Measurements from ENCODE around the gene LEFTY1.

LEFTY1 gene

DNA sequence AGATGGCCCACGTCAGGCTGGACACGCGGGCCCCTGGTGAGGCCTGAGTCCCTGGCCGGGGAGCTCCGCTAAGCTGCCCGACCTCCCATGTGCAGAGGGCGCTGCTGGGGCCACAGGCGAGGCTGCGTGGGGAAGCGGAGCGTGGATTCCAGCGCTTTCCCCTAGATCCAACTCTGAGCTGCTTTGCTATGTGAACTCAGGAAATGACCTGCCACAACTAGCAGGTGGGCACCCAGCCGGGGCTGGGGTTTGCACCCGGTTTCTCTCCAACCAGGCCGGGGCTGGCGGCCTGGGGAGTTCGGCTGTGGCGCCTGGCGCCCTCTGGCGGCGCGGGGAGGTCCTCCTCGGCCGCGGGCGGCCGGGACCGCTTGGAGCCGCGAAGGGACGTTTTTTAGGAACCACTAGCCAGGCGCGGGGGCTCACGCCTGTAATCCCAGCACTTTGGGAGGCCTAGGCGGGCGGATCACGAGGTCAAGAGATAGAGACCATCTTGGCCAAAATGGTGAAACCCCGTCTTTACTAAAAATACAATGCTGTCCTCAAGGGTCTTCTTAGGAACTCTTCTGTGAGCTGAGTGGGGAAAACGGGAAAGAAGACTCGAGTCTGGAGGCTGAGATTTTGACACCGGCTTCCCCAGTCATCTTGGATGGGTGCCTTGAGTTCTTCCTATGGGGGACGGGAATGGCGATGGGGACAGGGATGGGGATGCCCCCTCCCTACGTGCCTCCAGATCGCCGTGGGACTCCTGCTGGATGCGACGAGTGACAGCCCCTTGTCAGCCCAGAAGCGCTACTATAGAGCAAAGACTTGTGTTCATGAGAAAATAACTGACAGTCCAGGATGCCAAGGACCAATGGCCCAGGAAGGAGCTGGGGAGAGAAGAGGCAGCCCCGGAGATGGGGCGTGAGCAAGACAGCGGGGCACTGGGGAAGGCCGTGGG lies 22.5 kb upstream of the LEFTY1 start:
- TF ChIP-seq, protein P1, sequence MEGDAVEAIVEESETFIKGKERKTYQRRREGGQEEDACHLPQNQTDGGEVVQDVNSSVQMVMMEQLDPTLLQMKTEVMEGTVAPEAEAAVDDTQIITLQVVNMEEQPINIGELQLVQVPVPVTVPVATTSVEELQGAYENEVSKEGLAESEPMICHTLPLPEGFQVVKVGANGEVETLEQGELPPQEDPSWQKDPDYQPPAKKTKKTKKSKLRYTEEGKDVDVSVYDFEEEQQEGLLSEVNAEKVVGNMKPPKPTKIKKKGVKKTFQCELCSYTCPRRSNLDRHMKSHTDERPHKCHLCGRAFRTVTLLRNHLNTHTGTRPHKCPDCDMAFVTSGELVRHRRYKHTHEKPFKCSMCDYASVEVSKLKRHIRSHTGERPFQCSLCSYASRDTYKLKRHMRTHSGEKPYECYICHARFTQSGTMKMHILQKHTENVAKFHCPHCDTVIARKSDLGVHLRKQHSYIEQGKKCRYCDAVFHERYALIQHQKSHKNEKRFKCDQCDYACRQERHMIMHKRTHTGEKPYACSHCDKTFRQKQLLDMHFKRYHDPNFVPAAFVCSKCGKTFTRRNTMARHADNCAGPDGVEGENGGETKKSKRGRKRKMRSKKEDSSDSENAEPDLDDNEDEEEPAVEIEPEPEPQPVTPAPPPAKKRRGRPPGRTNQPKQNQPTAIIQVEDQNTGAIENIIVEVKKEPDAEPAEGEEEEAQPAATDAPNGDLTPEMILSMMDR (IDR thresholded peaks at IDR 0.05) = peak; percentile 87
- Histone ChIP-seq H3K36me3 (peaks cover 16% of the 10 kb centered on the region), H3K4me3 (ENCODE audit: low read depth in 1 of 2, low read length in 1 of 2) (no peak overlapping the region), H3K27ac (peak overlapping the region; percentile 54), H3K4me1 (ENCODE audit: control insufficient read depth in 1 of 2, insufficient read depth in 1 of 2, low read depth in 1 of 2, low read length in 1 of 2) (peaks cover 22 to 23% of the 10 kb centered on the region in 2 experiments), H3K9me3 (no peaks in the 10 kb centered on the region), H3K27me3 (no peaks in the 10 kb centered on the region)

DNA sequence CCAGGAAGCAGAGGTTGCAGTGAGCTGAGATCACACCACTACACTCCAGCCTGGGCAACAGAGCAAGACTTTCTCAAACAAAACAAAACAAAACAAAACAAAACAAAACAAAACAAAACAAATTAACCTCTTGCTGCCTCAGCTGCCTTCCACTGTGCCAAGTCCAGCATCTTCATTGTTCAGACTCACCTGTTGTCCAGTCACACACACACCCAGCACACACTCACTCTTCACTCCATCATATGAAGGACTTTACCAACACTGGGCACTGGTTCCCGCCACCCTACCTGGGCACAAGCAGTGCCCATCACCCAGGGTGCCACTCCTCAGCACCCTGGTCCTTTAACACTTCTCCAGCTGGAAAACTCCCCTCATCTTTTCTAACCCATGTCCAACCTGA lies 20.5 kb upstream of the LEFTY1 start:
- H3K9me3 ChIP-seq = no peaks in the 10 kb centered on the region
- TF ChIP-seq, protein P1 (IDR thresholded peaks at IDR 0.05) = no peak
- no peaks in the 10 kb centered on the region for H3K36me3 ChIP-seq
- peak overlapping the region; percentile 54 for H3K27ac ChIP-seq
- H3K4me1 ChIP-seq (ENCODE audit: control insufficient read depth in 1 of 2, insufficient read depth in 1 of 2, low read depth in 1 of 2, low read length in 1 of 2) = peaks cover 22 to 23% of the 10 kb centered on the region in 2 experiments
- H3K4me3 ChIP-seq (ENCODE audit: low read depth in 1 of 2, low read length in 1 of 2) = no peak overlapping the region
- H3K27me3 ChIP-seq = no peaks in the 10 kb centered on the region

DNA sequence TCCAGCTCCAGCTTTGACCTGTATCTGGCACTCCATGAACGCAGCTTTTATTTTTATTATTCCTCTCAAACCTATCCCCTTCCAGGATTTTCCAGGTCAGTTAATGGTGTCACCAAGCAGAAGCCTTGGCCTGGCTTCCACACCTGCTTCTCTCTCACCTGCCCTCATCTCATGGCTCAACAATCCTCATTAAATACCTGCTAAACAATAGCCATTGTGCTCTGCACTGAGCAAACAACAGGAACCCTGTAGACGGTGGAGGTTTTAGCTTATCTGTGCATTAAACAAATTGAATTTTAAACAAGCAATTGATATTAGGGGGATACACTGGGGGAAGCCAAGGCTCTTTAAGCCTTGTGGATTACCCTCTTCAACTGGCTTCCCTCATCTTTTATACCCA lies 19.8 kb upstream of the LEFTY1 start:
- TF ChIP-seq, protein P1 (IDR thresholded peaks at IDR 0.05) = no peak
- Histone ChIP-seq H3K4me1 (ENCODE audit: control insufficient read depth in 1 of 2, insufficient read depth in 1 of 2, low read depth in 1 of 2, low read length in 1 of 2) (peaks cover 22 to 23% of the 10 kb centered on the region in 2 experiments), H3K36me3 (no peaks in the 10 kb centered on the region), H3K9me3 (no peaks in the 10 kb centered on the region), H3K4me3 (ENCODE audit: low read depth in 1 of 2, low read length in 1 of 2) (no peak overlapping the region), H3K27ac (no peak overlapping the region), H3K27me3 (no peaks in the 10 kb centered on the region)

DNA sequence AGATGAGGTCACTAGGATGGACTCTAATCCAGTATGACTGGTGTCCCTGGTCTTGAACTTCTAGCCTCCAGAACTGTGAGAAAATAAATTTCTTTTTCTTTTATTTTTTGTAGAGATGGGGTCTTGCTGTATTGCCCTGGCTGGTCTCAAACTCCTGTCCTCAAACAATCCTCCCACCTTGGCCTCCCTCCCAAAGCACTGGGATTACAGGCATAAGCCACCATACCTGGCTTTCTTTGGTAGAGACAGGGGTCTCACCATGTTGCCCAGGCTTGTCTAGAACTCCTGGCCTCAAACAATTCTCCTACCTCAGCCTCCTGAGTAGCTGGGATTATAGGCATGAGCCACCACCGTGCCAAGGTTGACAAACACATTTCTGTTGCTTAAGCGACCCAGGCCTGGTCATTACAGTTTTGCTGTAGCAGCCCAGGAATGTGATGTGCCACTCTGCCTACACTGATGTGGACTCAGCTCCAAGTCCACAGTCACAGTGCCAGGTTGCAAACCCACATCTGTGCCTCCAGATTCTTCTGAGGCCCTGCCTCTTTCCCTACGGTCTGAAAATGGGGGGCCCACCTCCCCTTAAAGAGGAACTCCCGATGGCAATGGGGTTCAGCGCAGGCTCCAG lies 19.2 kb upstream of the LEFTY1 start:
- Histone ChIP-seq H3K36me3 (no peaks in the 10 kb centered on the region), H3K4me3 (ENCODE audit: low read depth in 1 of 2, low read length in 1 of 2) (no peak overlapping the region), H3K27ac (no peak overlapping the region), H3K27me3 (no peaks in the 10 kb centered on the region), H3K4me1 (ENCODE audit: control insufficient read depth in 1 of 2, insufficient read depth in 1 of 2, low read depth in 1 of 2, low read length in 1 of 2) (peaks cover 22 to 23% of the 10 kb centered on the region in 2 experiments), H3K9me3 (no peaks in the 10 kb centered on the region)
- TF ChIP-seq, protein P1 (IDR thresholded peaks at IDR 0.05) = no peak

DNA sequence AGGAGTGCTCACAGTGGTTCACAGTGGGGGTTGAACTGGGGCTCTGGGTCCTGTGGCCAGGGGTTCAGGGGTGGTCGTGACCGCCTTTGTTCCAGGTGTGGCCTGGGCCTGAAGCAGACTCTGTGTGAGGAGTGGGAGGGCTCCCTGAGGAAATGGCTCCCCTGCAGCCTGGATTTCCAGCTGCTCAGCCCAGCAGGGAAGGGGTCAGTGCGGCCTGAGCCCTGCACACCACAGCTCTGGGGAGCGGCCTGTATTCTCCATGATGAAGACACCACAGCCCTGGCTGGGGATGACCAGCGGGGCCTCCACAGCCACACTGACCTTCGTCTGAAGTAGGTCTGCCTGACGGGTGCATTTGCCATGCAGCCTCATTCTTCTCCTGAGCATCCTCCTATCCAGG lies 18.4 kb upstream of the LEFTY1 start:
- Histone ChIP-seq H3K4me3 (ENCODE audit: low read depth in 1 of 2, low read length in 1 of 2) (no peak overlapping the region), H3K36me3 (no peaks in the 10 kb centered on the region), H3K27me3 (no peaks in the 10 kb centered on the region), H3K9me3 (no peaks in the 10 kb centered on the region), H3K4me1 (ENCODE audit: control insufficient read depth in 1 of 2, insufficient read depth in 1 of 2, low read depth in 1 of 2, low read length in 1 of 2) (peaks cover 22 to 23% of the 10 kb centered on the region in 2 experiments), H3K27ac (no peak overlapping the region)
- TF ChIP-seq, protein P1 (IDR thresholded peaks at IDR 0.05) = no peak

Data from neutrophil (primary cell).